Body of pancreas (tissue), 4 donors: ENCODE results near the gene AMPD3.

Source experiments
- POLR2A ChIP-seq, 3 donors: fragments of 450-650 bp; IDR thresholded peaks; one replicate each; pipeline ENCODE4 v1.6.1; 2016; ENCODE audit warnings: antibody characterized with exemption in 3 of 3, mild to moderate bottlenecking in 2 of 3
- TF ChIP-seq, protein P1 (sequence below), 7 experiments: fragments of 450-650 bp in 4 of 7; fragments of 200-600 bp in 3 of 7; sonication (generic) in 3 of 7; IDR thresholded peaks; one replicate each; pipeline ENCODE4 v1.5.1; 2016 to 2019; ENCODE audit warnings: antibody characterized with exemption in 7 of 7

DNA sequence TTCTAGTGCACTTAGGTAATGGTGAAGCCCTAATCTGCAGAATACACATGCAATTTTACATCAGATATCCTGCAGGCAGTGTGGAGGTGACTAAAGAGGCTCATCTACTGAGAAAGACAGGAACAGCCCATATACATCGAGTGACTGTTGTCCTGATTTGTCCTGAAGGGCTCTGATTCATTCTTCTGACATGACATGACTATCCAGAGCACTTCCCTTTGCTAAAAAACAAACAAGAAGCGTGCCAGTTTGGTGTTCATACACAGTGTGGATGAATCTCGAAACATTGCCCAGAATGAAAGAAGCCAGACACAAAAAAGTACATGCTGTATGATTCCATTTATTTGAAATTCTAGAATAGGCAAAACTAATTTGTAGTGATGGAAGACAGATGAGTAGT, 48.0 kb upstream of the AMPD3 start:
- TF ChIP-seq, protein P1, sequence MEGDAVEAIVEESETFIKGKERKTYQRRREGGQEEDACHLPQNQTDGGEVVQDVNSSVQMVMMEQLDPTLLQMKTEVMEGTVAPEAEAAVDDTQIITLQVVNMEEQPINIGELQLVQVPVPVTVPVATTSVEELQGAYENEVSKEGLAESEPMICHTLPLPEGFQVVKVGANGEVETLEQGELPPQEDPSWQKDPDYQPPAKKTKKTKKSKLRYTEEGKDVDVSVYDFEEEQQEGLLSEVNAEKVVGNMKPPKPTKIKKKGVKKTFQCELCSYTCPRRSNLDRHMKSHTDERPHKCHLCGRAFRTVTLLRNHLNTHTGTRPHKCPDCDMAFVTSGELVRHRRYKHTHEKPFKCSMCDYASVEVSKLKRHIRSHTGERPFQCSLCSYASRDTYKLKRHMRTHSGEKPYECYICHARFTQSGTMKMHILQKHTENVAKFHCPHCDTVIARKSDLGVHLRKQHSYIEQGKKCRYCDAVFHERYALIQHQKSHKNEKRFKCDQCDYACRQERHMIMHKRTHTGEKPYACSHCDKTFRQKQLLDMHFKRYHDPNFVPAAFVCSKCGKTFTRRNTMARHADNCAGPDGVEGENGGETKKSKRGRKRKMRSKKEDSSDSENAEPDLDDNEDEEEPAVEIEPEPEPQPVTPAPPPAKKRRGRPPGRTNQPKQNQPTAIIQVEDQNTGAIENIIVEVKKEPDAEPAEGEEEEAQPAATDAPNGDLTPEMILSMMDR (IDR thresholded peaks at IDR 0.05): no peak
- no peak for TF ChIP-seq POLR2A (IDR thresholded peaks at IDR 0.05)
